Glomerular visceral epithelial cell (primary cell): Measurements from ENCODE around the gene C1QTNF9B.
"Not testable (repeated sequence)": the region's sequence is repeated elsewhere in the genome, so short reads cannot be mapped to it uniquely, and the experiment has no call there.

ENCODE experiments used
- DNase-seq: peaks from one replicate; pipeline ENCODE4 v3.0.0-alpha.2; 2016; ENCODE audit errors: extremely low spot score

C1QTNF9B gene

GRCh38 chr13:23894746-23895145 is 2.6 kb downstream of the C1QTNF9B start:
- DNase-seq, result not testable (repeated sequence)

- not testable (repeated sequence) for DNase-seq
Observed at GRCh38 chr13:23893791-23894190, 3.5 kb downstream of the C1QTNF9B start.

- DNase-seq, result peak; percentile 59
Observed at GRCh38 chr13:23889615-23890607, 7.4 kb downstream of the C1QTNF9B start.

- peak; percentile 96 for DNase-seq
Observed at GRCh38 chr13:23888658-23889614, 8.4 kb downstream of the C1QTNF9B start, which contains the start of gene MIPEP. TSS of gene MIPEP (minus strand) at chr13:23889400. CDS start at chr13:23889320, 80 bp downstream.

- DNase-seq, result not testable (repeated sequence)
Observed at GRCh38 chr13:23884361-23884760, 12.9 kb downstream of the C1QTNF9B start.

GRCh38 chr13:23883255-23883654 is 14.0 kb downstream of the C1QTNF9B start:
- no peak for DNase-seq

GRCh38 chr13:23881402-23881800 is 15.9 kb downstream of the C1QTNF9B start:
- DNase-seq, result not testable (repeated sequence)

GRCh38 chr13:23880493-23881401 is 16.6 kb downstream of the C1QTNF9B start:
- not testable (repeated sequence) for DNase-seq

- no peak for DNase-seq
Observed at GRCh38 chr13:23877286-23877685, 20.0 kb downstream of the C1QTNF9B start.

- peak; percentile 25 for DNase-seq
Observed at GRCh38 chr13:23876265-23876664, 21.0 kb downstream of the C1QTNF9B start.

GRCh38 chr13:23871616-23872220 is 25.6 kb downstream of the C1QTNF9B start:
- DNase-seq, result peak; percentile 23

GRCh38 chr13:23870356-23871140 is 26.8 kb downstream of the C1QTNF9B start:
- DNase-seq, result no peak

- peak; percentile 57 for DNase-seq
Observed at GRCh38 chr13:23868521-23868920, 28.8 kb downstream of the C1QTNF9B start.

GRCh38 chr13:23867027-23867491 is 30.2 kb downstream of the C1QTNF9B start:
- DNase-seq, result peak; percentile 29

- DNase-seq, result no peak
Observed at GRCh38 chr13:23866420-23867026, 30.8 kb downstream of the C1QTNF9B start.

- no peak for DNase-seq
Observed at GRCh38 chr13:23865906-23866305, 31.4 kb downstream of the C1QTNF9B start.

- no peak for DNase-seq
Observed at GRCh38 chr13:23865026-23865425, 32.3 kb downstream of the C1QTNF9B start.

GRCh38 chr13:23861310-23861709 is 36.0 kb downstream of the C1QTNF9B start:
- DNase-seq, result no peak

- no peak for DNase-seq
Observed at GRCh38 chr13:23859904-23860303, 37.4 kb downstream of the C1QTNF9B start.
